Hepatocyte (in vitro differentiated cells): ENCODE results near the gene HLA-DPB1. TPM values are rescaled to one million over a fixed set of nuclear protein-coding genes. Genes with fewer than 3 reads are reported as not detected.
A peak's percentile ranks its signal among the peaks of the same experiment; 100 is the strongest.

ENCODE experiments used
- DNase-seq: peaks from one replicate; pipeline ENCODE4 v3.0.0-alpha.2; 2016; ENCODE audit warnings: low spot score
- H2AFZ ChIP-seq: fragments of 200-600 bp; sonication (generic); 2 replicates; pipeline ENCODE4 v1.6.0; 2016; ENCODE audit warnings: antibody characterized with exemption, mild to moderate bottlenecking
- H3K27ac ChIP-seq: fragments of 200-600 bp; sonication (generic); 2 replicates; pipeline ENCODE4 v1.5.1; 2016; ENCODE audit warnings: mild to moderate bottlenecking
- H3K27me3 ChIP-seq: fragments of 200-600 bp; sonication (generic); 2 replicates; pipeline ENCODE4 v1.6.1; 2016
- H3K36me3 ChIP-seq: fragments of 200-600 bp; sonication (generic); replicated peaks from 2 replicates; pipeline ENCODE4 v1.5.1; 2016; ENCODE audit warnings: low read depth; ENCODE audit not compliant: insufficient read depth
- H3K4me1 ChIP-seq: fragments of 200-600 bp; sonication (generic); 2 replicates; pipeline ENCODE4 v1.5.1; 2016; ENCODE audit warnings: mild to moderate bottlenecking, moderate library complexity; ENCODE audit not compliant: insufficient read depth
- H3K4me2 ChIP-seq: fragments of 200-600 bp; sonication (generic); 2 replicates; pipeline ENCODE4 v1.6.0; 2016
- H3K4me3 ChIP-seq: fragments of 200-600 bp; sonication (generic); 2 replicates; pipeline ENCODE4 v1.5.1; 2016; ENCODE audit warnings: mild to moderate bottlenecking
- H3K79me2 ChIP-seq: fragments of 200-600 bp; sonication (generic); 2 replicates; pipeline ENCODE4 v1.6.0; 2017; ENCODE audit warnings: mild to moderate bottlenecking
- H3K9me2 ChIP-seq: fragments of 200-600 bp; sonication (generic); replicated peaks from 2 replicates; pipeline ENCODE4 v1.6.0; 2017; ENCODE audit warnings: mild to moderate bottlenecking; ENCODE audit not compliant: insufficient read depth
- H3K9me3 ChIP-seq: fragments of 200-600 bp; sonication (generic); 2 replicates; pipeline ENCODE4 v1.5.1; 2016; ENCODE audit warnings: low read depth, mild to moderate bottlenecking
- H4K20me1 ChIP-seq: fragments of 200-600 bp; sonication (generic); 2 replicates; pipeline ENCODE4 v1.6.0; 2016; ENCODE audit warnings: mild to moderate bottlenecking; ENCODE audit not compliant: insufficient read depth, poor library complexity, severe bottlenecking
- CTCF ChIP-seq: fragments of 200-600 bp; sonication (generic); IDR thresholded peaks from 2 replicates; pipeline ENCODE4 v1.5.1; 2016; ENCODE audit warnings: antibody characterized with exemption, mild to moderate bottlenecking; ENCODE audit not compliant: poor library complexity
- EZH2 ChIP-seq: fragments of 200-600 bp; sonication (generic); IDR thresholded peaks from 2 replicates; pipeline ENCODE4 v1.6.1; 2016; ENCODE audit warnings: antibody characterized with exemption, mild to moderate bottlenecking, borderline replicate concordance
- EZH2phosphoT487 ChIP-seq: fragments of 200-600 bp; sonication (generic); IDR thresholded peaks from one replicate; pipeline ENCODE4 v1.6.1; 2018; ENCODE audit warnings: antibody characterized with exemption, mild to moderate bottlenecking, low read depth, moderate library complexity; ENCODE audit not compliant: unreplicated experiment, severe bottlenecking
- WGBS: methylation state at CpG from one replicate; pipeline ENCODE4 v1.1.6; 2016; ENCODE audit warnings: low lambda C conversion rate; ENCODE audit errors: missing lambda C conversion rate; 5-methylcytosine and 5-hydroxymethylcytosine counted together
- polyA plus RNA-seq: library from polyadenylated mRNA; unstranded; fragments of >200 nt; fragmentation: Nextera tagmentation; extraction: Ambion mirVana; gene quantifications from 2 replicates; pipeline ENCODE4 v1.2.1, GENCODE V29; 2016
- total RNA-seq: library from RNA; depleted of rRNA; stranded (reverse); fragments of >200 nt; gene quantifications from 2 replicates; pipeline ENCODE4 v1.2.3, GENCODE V29; 2014

HLA-DPB1 gene
- total and polyA plus RNA-seq, 2 experiments from 2014 or later: 12.4 to 22.1 TPM

- WGBS: 86% methylated on average over 2 of the region's 2 CpGs
Observed at GRCh38 chr6:33078919-33079521, 3.2 kb downstream of the HLA-DPB1 start.

GRCh38 chr6:33079580-33079979 lies 3.8 kb downstream of the HLA-DPB1 start:
- Histone ChIP-seq H3K9me3 (no peaks in the 10 kb centered on the region), H3K4me1 (no peaks in the 10 kb centered on the region), H3K27ac (peak overlapping the region; percentile 81), H3K4me2 (peak overlapping the region; percentile 83), H4K20me1 (no peaks in the 10 kb centered on the region), H3K4me3 (no peak overlapping the region), H3K9me2 (no peaks in the 10 kb centered on the region), H2AFZ (no peak overlapping the region), H3K79me2 (no peaks in the 10 kb centered on the region), H3K36me3 (no peaks in the 10 kb centered on the region), H3K27me3 (no peaks in the 10 kb centered on the region)
- TF ChIP-seq CTCF: no peak
- TF ChIP-seq EZH2phosphoT487: no peak
- TF ChIP-seq EZH2: no peak
- no peak for DNase-seq
- 87% methylated on average over 4 of the region's 4 CpGs for WGBS

More at GRCh38 chr6:33078919-33079521, 3.2 kb downstream of the HLA-DPB1 start:
- H3K79me2 ChIP-seq: no peaks in the 10 kb centered on the region
- no peak overlapping the region for H3K4me2 ChIP-seq
- H3K4me3 ChIP-seq: no peak overlapping the region
- H3K9me3 ChIP-seq: no peaks in the 10 kb centered on the region
- TF ChIP-seq CTCF (no peak), EZH2phosphoT487 (no peak), EZH2 (no peak)
- no peak for DNase-seq
- no peak overlapping the region for H3K27ac ChIP-seq
- H3K27me3 ChIP-seq: no peaks in the 10 kb centered on the region
- H3K36me3 ChIP-seq: no peaks in the 10 kb centered on the region
- H2AFZ ChIP-seq: no peak overlapping the region
- no peaks in the 10 kb centered on the region for H3K4me1 ChIP-seq
- no peaks in the 10 kb centered on the region for H4K20me1 ChIP-seq
- H3K9me2 ChIP-seq: no peaks in the 10 kb centered on the region

- no peaks in the 10 kb centered on the region for H3K27me3 ChIP-seq
- no peaks in the 10 kb centered on the region for H3K79me2 ChIP-seq
- H2AFZ ChIP-seq: peak overlapping the region; percentile 96
- peak overlapping the region; percentile 83 for H3K4me2 ChIP-seq
- no peaks in the 10 kb centered on the region for H3K4me1 ChIP-seq
- H3K36me3 ChIP-seq: no peaks in the 10 kb centered on the region
- H3K9me3 ChIP-seq: no peaks in the 10 kb centered on the region
- H4K20me1 ChIP-seq: no peaks in the 10 kb centered on the region
- peak overlapping the region; percentile 81 for H3K27ac ChIP-seq
- WGBS: 4% methylated on average over 49 of the region's 49 CpGs
- peak overlapping the region; percentile 46 for H3K4me3 ChIP-seq
- peak; percentile 82 for DNase-seq
- no peaks in the 10 kb centered on the region for H3K9me2 ChIP-seq
- TF ChIP-seq CTCF (no peak), EZH2 (no peak)
Observed at GRCh38 chr6:33080127-33081089, 4.6 kb downstream of the HLA-DPB1 start.
